RWPE1 (cell line): ENCODE data around the gene GLRA3.
"Not testable (repeated sequence)": the region's sequence is repeated elsewhere in the genome, so short reads cannot be mapped to it uniquely, and the experiment has no call there.

ENCODE experiments used
- CTCF ChIA-PET: fragments of 350-600 bp; sonication (Branson Sonifier 250); formaldehyde crosslinking; extraction: SDS; loops from one replicate; lab custom pipeline; 2021; lab: Yijun Ruan, JAX
- POLR2A ChIA-PET: fragments of 400-600 bp; formaldehyde crosslinking; extraction: SDS; loops from one replicate; lab custom pipeline; 2020; ENCODE audit warnings: antibody characterized with exemption; ENCODE audit not compliant: low non-redundant PET; lab: Yijun Ruan, JAX
- DNase-seq: peaks from one replicate; pipeline ENCODE4 v3.0.0; 2012; ENCODE audit warnings: low spot score
- H3K27ac ChIP-seq: fragments of 450-650 bp; 2 replicates; pipeline ENCODE4 v1.5.1; 2017
- CTCF ChIP-seq: fragments of 450-650 bp; conservative IDR thresholded peaks from 2 replicates; pipeline ENCODE4 v1.5.1; 2017; ENCODE audit warnings: low read depth, mild to moderate bottlenecking

GLRA3 gene

GRCh38 chr4:174702979-174703478 is 126.0 kb downstream of the GLRA3 start:
- TF ChIP-seq CTCF, result no peak
- DNase-seq, result no peak
- POLR2A ChIA-PET, result no interaction called here
- CTCF ChIA-PET, result no interaction called here
- H3K27ac ChIP-seq, result no peak overlapping the region

DNA sequence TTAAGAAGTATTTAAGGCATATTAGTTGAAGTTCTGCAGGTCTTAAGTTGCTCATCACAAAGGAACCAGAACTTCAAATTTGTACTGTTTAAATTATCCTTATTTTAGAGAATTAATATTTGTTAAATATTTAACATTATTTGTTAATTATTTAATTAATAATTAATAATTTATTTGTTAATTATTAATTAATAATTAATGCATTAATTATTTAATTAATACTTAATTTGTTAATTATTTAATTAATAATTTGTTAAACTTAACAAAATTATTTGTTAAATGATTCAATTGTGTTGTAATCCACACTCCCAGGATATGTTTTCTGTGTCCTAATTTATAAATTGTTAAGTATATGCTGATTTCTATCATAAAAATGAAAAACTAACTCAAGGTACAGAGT is 129.4 kb downstream of the GLRA3 start:
- no peak overlapping the region for H3K27ac ChIP-seq
- no peak for TF ChIP-seq CTCF
- no peak for DNase-seq
- CTCF ChIA-PET, result no interaction called here
- POLR2A ChIA-PET, result no interaction called here

- ChIA-PET POLR2A (no interaction called here), CTCF (interaction anchor here (0.6 kb wide), 1 partner anchor 1042 kb away, joined by 4 read pairs; no protein-coding TSS in a partner anchor)
- H3K27ac ChIP-seq, result no peak overlapping the region
- TF ChIP-seq CTCF, result no peak
- DNase-seq, result no peak
These were observed 131.2 kb downstream of the GLRA3 start for GRCh38 chr4:174697896-174698295.

DNA sequence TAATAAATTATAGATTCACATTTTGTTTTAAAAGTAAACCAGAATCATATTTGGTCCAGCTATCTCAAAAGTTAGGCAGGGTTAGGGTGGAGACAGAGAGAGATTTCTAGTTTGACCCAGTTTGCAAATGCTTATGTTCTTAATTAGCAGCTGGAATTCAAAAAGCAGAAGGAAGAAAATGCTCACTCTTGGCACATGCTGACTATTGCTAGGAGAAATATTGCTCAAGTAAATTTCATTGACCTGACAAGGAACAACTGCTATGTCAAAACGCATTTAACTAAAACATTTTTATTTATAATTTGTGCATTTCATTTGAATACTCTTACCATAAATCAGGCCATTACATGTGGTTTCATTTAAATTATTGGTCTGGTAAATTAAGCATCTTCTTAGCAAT is 131.8 kb downstream of the GLRA3 start:
- TF ChIP-seq CTCF, result no peak
- no peak for DNase-seq
- H3K27ac ChIP-seq, result no peak overlapping the region
- ChIA-PET CTCF (interaction anchor here (0.6 kb wide), 1 partner anchor 13 kb away, joined by 5 read pairs; no protein-coding TSS in a partner anchor), POLR2A (no interaction called here)

- CTCF ChIA-PET, result interaction anchor here (0.6 kb wide), 1 partner anchor 12 kb away, joined by 5 read pairs; no protein-coding TSS in a partner anchor
- no peak overlapping the region for H3K27ac ChIP-seq
- TF ChIP-seq CTCF, result no peak
- POLR2A ChIA-PET, result no interaction called here
- no peak for DNase-seq
These were observed 132.4 kb downstream of the GLRA3 start for GRCh38 chr4:174696657-174697056.

GRCh38 chr4:174691876-174692275 is 137.2 kb downstream of the GLRA3 start:
- CTCF ChIA-PET, DNase-seq, H3K27ac ChIP-seq, POLR2A ChIA-PET: not testable (repeated sequence)

DNA sequence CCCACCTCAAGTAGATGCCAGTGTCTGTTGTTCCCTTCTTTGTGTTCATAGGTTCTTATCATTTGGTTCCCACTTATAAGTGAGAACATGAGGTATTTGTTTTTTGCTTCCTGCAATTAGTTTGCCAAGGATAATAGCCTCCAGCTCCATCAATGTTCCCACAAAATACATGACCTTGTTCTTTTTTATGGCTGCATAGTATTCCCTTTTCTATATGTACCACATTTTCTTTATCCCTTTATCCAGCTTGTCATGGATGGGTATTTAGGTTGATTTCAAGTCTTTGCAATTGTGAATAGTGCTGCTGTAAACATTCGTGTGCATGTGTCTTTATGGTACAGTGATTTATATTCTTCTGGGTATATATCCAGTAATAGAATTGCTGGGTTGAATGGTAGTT is 138.4 kb downstream of the GLRA3 start:
- no peak for DNase-seq
- TF ChIP-seq CTCF, result no peak
- POLR2A ChIA-PET, result no interaction called here
- no peak overlapping the region for H3K27ac ChIP-seq
- CTCF ChIA-PET, result no interaction called here
